GM18858 (cell line): ENCODE data around the gene AR.

Experiments
- ATAC-seq: cut with Tn5 transposase; IDR thresholded peaks from one replicate; pipeline ENCODE4 v1.9.1; 2021; ENCODE audit not compliant: unreplicated experiment

AR gene

DNA sequence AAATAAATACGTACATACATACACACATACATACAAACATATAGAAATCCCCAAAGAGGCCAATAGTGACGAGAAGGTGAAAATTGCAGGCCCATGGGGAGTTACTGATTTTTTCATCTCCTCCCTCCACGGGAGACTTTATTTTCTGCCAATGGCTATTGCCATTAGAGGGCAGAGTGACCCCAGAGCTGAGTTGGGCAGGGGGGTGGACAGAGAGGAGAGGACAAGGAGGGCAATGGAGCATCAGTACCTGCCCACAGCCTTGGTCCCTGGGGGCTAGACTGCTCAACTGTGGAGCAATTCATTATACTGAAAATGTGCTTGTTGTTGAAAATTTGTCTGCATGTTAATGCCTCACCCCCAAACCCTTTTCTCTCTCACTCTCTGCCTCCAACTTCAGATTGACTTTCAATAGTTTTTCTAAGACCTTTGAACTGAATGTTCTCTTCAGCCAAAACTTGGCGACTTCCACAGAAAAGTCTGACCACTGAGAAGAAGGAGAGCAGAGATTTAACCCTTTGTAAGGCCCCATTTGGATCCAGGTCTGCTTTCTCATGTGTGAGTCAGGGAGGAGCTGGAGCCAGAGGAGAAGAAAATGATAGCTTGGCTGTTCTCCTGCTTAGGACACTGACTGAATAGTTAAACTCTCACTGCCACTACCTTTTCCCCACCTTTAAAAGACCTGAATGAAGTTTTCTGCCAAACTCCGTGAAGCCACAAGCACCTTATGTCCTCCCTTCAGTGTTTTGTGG, 180.7 kb downstream of the AR start:
- ATAC-seq: no peak

- ATAC-seq: no peak
Measured at GRCh38 chrX:67725471-67725870, 181.7 kb downstream of the AR start.

GRCh38 chrX:67726018-67726417, 182.2 kb downstream of the AR start:
- no peak for ATAC-seq

GRCh38 chrX:67727576-67727975, 183.8 kb downstream of the AR start:
- no peak for ATAC-seq

DNA sequence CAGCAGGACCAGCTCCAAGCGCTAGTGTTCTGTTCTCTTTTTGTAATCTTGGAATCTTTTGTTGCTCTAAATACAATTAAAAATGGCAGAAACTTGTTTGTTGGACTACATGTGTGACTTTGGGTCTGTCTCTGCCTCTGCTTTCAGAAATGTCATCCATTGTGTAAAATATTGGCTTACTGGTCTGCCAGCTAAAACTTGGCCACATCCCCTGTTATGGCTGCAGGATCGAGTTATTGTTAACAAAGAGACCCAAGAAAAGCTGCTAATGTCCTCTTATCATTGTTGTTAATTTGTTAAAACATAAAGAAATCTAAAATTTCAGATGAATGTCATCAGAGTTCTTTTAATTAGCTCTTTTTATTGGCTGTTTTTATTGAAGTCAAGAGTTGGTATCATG, 186.5 kb downstream of the AR start:
- no peak for ATAC-seq

DNA sequence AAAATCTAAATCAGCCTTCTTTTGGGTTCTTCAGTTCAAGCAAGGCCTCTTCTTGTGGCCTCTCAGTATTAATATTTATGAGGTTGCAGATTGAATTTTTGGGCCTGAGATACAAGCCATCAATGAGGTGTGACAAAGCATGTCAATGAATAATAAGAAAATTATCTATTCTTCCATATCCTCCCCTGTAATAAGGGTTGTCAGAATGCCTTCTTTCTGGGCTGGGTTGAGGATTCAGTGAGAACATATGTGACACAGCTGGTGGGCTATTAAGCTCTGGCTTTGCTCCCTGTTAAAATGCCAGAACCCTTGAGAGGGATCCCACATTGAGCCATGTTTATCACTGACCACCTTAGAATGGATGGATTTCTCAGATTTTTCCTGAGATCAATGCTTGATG, 187.2 kb downstream of the AR start:
- no peak for ATAC-seq

GRCh38 chrX:67732864-67733263, 189.0 kb downstream of the AR start:
- no peak for ATAC-seq

- ATAC-seq: no peak
Measured at GRCh38 chrX:67734111-67734753, 190.4 kb downstream of the AR start.

- no peak for ATAC-seq
Measured at GRCh38 chrX:67749536-67749935, 205.7 kb downstream of the AR start.

DNA sequence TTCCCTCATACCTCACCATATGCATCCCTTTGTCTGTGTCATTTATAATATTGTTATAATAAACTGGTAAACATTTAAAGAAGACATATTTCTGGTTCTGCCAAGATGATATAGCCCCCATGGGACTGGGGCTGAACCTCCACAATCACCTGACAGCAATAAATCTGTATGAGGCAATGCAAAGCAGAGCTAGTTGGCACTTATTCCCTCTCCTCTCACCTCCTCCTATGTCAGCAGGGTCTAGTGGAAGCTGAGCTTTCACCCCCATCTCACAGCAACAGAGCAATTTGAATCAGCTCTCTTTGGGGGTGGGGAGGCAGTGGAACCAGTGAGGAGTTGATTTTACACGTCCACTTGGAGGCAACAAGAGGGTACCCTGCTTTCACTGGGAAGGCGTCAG, 206.9 kb downstream of the AR start:
- no peak for ATAC-seq

DNA sequence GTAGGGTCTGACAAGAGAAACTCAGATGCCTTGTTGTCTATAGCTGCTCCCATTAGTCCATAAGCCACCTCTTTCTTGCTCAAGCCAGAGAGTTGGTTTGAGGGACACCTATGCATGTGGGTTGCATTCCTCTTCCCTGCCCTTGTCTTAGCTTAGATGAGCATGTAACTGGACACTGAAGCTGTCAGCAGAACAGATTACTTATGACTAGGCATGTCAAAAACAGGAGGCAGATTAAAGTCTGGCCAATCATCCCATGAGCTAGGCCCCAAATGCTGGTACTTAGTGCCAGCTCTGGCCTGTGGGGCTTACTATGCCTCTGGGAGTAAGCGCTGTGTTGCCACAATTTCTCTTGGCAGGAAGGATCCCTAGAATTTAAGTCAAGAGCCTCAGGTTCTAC, 215.2 kb downstream of the AR start:
- no peak for ATAC-seq

- ATAC-seq: no peak
Measured at GRCh38 chrX:67777148-67777547, 233.3 kb downstream of the AR start.

DNA sequence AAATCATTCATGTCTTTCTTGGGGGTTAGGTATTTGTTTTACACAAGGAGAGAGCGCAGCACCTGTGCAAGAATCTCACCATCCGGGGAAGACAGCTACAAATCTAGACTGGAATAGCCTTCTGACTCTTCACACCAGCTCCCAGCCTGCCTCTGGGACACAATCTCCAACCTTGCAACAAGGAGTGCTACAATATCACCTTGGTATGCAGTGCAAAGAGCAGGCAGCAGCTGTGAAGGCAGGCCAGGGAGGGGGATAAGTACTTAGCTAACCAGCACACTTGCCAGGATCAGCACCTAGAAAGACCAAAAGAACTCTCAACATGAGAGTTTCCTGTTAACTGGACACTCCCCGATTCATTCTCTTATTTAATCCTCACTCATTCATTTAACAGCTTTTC, 235.3 kb downstream of the AR start:
- ATAC-seq: no peak
